Heart left ventricle (tissue), 16 donors: ENCODE measurements around the gene SLC22A31. TPM values are rescaled to one million over a fixed set of nuclear protein-coding genes. Genes with fewer than 3 reads are reported as not detected.
A peak's percentile ranks its signal among the peaks of the same experiment; 100 is the strongest.

Source experiments
- ATAC-seq, 4 donors: fragments of 200-7000 bp; cut with Tn5 transposase; one replicate each; pipeline ENCODE4 v1.9.1; 2020 to 2022; ENCODE audit warnings: moderate library complexity in 4 of 4, mild to moderate bottlenecking in 3 of 4, moderate number of reproducible peaks in 1 of 4
- DNase-seq, 5 donors: peaks; one replicate each; pipeline ENCODE4 v3.0.0-alpha.2; 2020
- H3K27ac ChIP-seq, 12 donors: fragments of 200-600 bp; sonication (generic) in 4 of 12; one replicate each; pipeline versions ENCODE4 v1.5.0 to v1.8.0; 2016 to 2022; ENCODE audit warnings: mild to moderate bottlenecking in 2 of 12
- H3K27me3 ChIP-seq, 9 donors: fragments of 200-600 bp; sonication (generic) in 2 of 9; one replicate each; pipeline versions ENCODE4 v1.5.1 to v1.8.0; 2016 to 2022; ENCODE audit warnings: mild to moderate bottlenecking in 3 of 9
- H3K36me3 ChIP-seq, 9 donors: fragments of 200-600 bp; sonication (generic) in 2 of 9; one replicate each; pipeline versions ENCODE4 v1.5.0 to v1.8.0; 2018 to 2022; ENCODE audit warnings: mild to moderate bottlenecking in 2 of 9
- H3K4me1 ChIP-seq, 12 donors: fragments of 200-600 bp; sonication (generic) in 4 of 12; one replicate each; pipeline versions ENCODE4 v1.5.0 to v1.8.0; 2016 to 2022; ENCODE audit warnings: mild to moderate bottlenecking in 3 of 12
- H3K4me3 ChIP-seq, 12 donors: fragments of 200-600 bp; sonication (generic) in 4 of 12; one replicate each; pipeline versions ENCODE4 v1.5.0 to v1.8.0; 2017 to 2022; ENCODE audit warnings: mild to moderate bottlenecking in 9 of 12, moderate library complexity in 4 of 12
- H3K9me3 ChIP-seq, 12 donors: fragments of 200-600 bp; sonication (generic) in 4 of 12; one replicate each; pipeline versions ENCODE4 v1.5.0 to v1.8.0; 2016 to 2022; ENCODE audit warnings: mild to moderate bottlenecking in 1 of 12
- CTCF ChIP-seq, 12 donors: fragments of 200-600 bp; sonication (generic) in 4 of 12; IDR thresholded peaks; one replicate each; pipeline versions ENCODE4 v1.5.0 to v1.8.0; 2018 to 2022; ENCODE audit warnings: antibody characterized with exemption in 12 of 12, mild to moderate bottlenecking in 5 of 12
- POLR2A ChIP-seq, 2 donors: fragments of 450-650 bp; IDR thresholded peaks; one replicate each; pipeline ENCODE4 v1.6.1; 2017; ENCODE audit warnings: antibody characterized with exemption in 2 of 2, mild to moderate bottlenecking in 2 of 2, moderate library complexity in 2 of 2
- WGBS, 4 donors: extraction: QIAGEN DNeasy Blood & Tissue Kit in 2 of 4; methylation state at CpG; one replicate each; pipeline versions ENCODE4 v1.1.5 to v1.1.7; 2013 to 2018; 5-methylcytosine and 5-hydroxymethylcytosine counted together
- intact Hi-C, 10 donors: fragments of 100-400 bp; cut with DNase I; formaldehyde crosslinking; loops; one replicate each; pipeline versions ENCODE4 v1.11.1 to v1.14.2; 2022
- polyA plus RNA-seq, 2 donors: library from polyadenylated mRNA; stranded (reverse); fragments of 200-250 nt; gene quantifications; one replicate each; pipeline ENCODE4 v1.2.3, GENCODE V29; 2013
- total RNA-seq, 9 donors: library from RNA; depleted of rRNA in 2 of 9; stranded (reverse); fragments of >200 nt in 2 of 9; fragmentation: NEBNext Ultra II Directional in 3 of 9; extraction: Animal tissue kit (Norgen Biotek cat#: 25700) in 3 of 9; gene quantifications; one replicate each; pipeline versions ENCODE4 v1.1.0 to v1.2.4, GENCODE V29; 2016 to 2023
- donor health status: ischemic (EF 13 %, LVEDD 7.1; RV severe dilation, severe dysfunction).
- donor health status: healthy with polysubstance abuse.
- donor health status: DM: no; HTN: yes; CAD: no.
- donor health status: DM: no; HTN: no; CAD: no.
- donor health status: ischemic (EF 25% LVEDD 6.9; RV normal size, moderate dysfunction).
- donor health status: ischemic (EF 25% LVEDD 5.7; RV mildly dilated, moderate dysfunction).
- donor health status: healthy.
- donor health status: DM: yes; HTN: yes; CAD: no.
- donor health status: ischemic (EF 35%, LVEDD 5.7; RV mildly dilated, moderate dysfunction).
- donor health status: nonischemic (EF 11% LVEDD 7.7; RV severe dilation, severe dysfunction).
- donor health status: DM: yes; HTN: yes; CAD: no.
- donor health status: PGD.
- donor health status: ischemic (EF 29% LVEDD 5.4; RV normal size, mild dysfunction).
- donor health status: nonischemic (EF 23%, LVEDD 6.1; RV moderate dilation, normal function).

SLC22A31 gene
- total and polyA plus RNA-seq, 11 donors = 0.07 TPM; not detected in 10

GRCh38 chr16:89155851-89156739, 44.2 kb downstream of the SLC22A31 start:
- peak overlapping the region in 3 of 12 donors; percentile 22 to 41 (median 31) for H3K27ac ChIP-seq
- DNase-seq (no peak), ATAC-seq (peak in 3 of 4 donors; percentile 1 to 36 (median 25))
- H3K4me3 ChIP-seq = no peak overlapping the region
- TF ChIP-seq CTCF (IDR thresholded peaks at IDR 0.05) (no peak), POLR2A (IDR thresholded peaks at IDR 0.05) (no peak)
- no peaks in the 10 kb centered on the region for H3K27me3 ChIP-seq
- H3K9me3 ChIP-seq = no peaks in the 10 kb centered on the region
- intact Hi-C loops = no loop called here
- H3K4me1 ChIP-seq = peaks cover 10 to 30% (median 25%) of the 10 kb centered on the region in 12 donors
- WGBS, 4 donors = 57 to 68% (median 61%) methylated on average over 16 to 24 of the region's 24 CpGs
- H3K36me3 ChIP-seq = peaks cover 0 to 13% (median 9%) of the 10 kb centered on the region in 9 donors

- intact Hi-C loops = no loop called here
- H3K27ac ChIP-seq = peak overlapping the region in 3 of 12 donors; percentile 22 to 41 (median 31)
Measured at GRCh38 chr16:89155184-89155679, 45.1 kb downstream of the SLC22A31 start.

GRCh38 chr16:89154390-89155183, 45.8 kb downstream of the SLC22A31 start:
- peak in 1 of 5 donors; percentile 40 for DNase-seq
- H3K27ac ChIP-seq = peak overlapping the region in 2 of 12 donors; percentile 22 to 31
- ATAC-seq = peak; percentile 6 to 35 (median 12)

More at GRCh38 chr16:89155184-89155679, 45.1 kb downstream of the SLC22A31 start:
- DNase-seq (peak; percentile 63 to 83 (median 81)), ATAC-seq (peak; percentile 74 to 87 (median 86))
- TF ChIP-seq POLR2A (IDR thresholded peaks at IDR 0.05) = no peak
- H3K4me1 ChIP-seq = peaks cover 10 to 30% (median 25%) of the 10 kb centered on the region in 12 donors
- H3K27me3 ChIP-seq = no peaks in the 10 kb centered on the region
- 6 to 23% (median 13%) methylated on average over 10 to 19 of the region's 19 CpGs for WGBS, 4 donors
- no peak overlapping the region for H3K4me3 ChIP-seq
- H3K9me3 ChIP-seq = no peaks in the 10 kb centered on the region
- H3K36me3 ChIP-seq = peaks cover 0 to 22% (median 18%) of the 10 kb centered on the region in 9 donors

More at GRCh38 chr16:89154390-89155183, 45.8 kb downstream of the SLC22A31 start:
- intact Hi-C loops = no loop called here
- peaks cover 0 to 4% (median 1%) of the 10 kb centered on the region in 12 donors for H3K9me3 ChIP-seq
- H3K4me3 ChIP-seq = no peak overlapping the region
- peaks cover 0 to 28% (median 23%) of the 10 kb centered on the region in 9 donors for H3K36me3 ChIP-seq
- peaks cover 10 to 30% (median 25%) of the 10 kb centered on the region in 12 donors for H3K4me1 ChIP-seq
- H3K27me3 ChIP-seq = no peaks in the 10 kb centered on the region
- WGBS, 4 donors = 59 to 69% (median 64%) methylated on average over 18 to 24 of the region's 24 CpGs
- TF ChIP-seq POLR2A (IDR thresholded peaks at IDR 0.05) (no peak), CTCF (IDR thresholded peaks at IDR 0.05) (no peak)
